ENCODE data around the gene ZCCHC7. TPM values are rescaled to one million over a fixed set of nuclear protein-coding genes. Genes with fewer than 3 reads are reported as not detected.

The ZCCHC7 gene
- total and polyA plus RNA-seq, 2 of the 8 experiments (the other 6 are each of a cell fraction or from before 2014, with no cell fraction given), result 12.2 to 27.5 TPM

DNA sequence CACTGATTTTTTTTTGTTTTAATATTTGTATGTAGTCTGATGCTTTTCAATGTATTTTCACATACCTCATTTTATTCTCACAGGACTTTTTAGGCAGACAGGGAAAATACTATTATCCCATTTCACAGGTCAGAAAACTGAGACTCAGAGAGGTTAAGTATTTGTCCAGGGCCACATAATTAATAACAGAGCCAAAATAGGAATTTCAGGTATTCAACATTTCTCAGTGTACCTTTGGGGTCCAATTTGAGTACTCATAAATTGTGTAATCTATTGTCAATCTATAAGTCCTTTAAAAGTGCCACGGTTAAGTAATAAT is 181.4 kb downstream of the ZCCHC7 start:
- Histone ChIP-seq H2BK12ac (ENCODE audit: low read depth, low read length) (no peak overlapping the region), H3K23me2 (ENCODE audit: low read depth, low read length) (no peaks in the 10 kb centered on the region), H3K36me3 (ENCODE audit: control insufficient read depth in 2 of 4, insufficient read depth in 4 of 4, low read length in 3 of 4) (no peaks in the 10 kb centered on the region), H3K14ac (ENCODE audit: insufficient read length) (no peak overlapping the region), H2BK20ac (ENCODE audit: low read length) (no peak overlapping the region), H2AFZ (ENCODE audit: low read length) (no peak overlapping the region), H3K4me2 (ENCODE audit: insufficient read depth in 1 of 2, low read depth in 2 of 2, low read length in 2 of 2) (no peak overlapping the region), H3K79me1 (ENCODE audit: low read depth, low read length) (no peaks in the 10 kb centered on the region; the same call in 1 of the 2 replicates), H3K27ac (ENCODE audit: low read depth, low read length) (no peak overlapping the region), H3K4me3 (ENCODE audit: extremely low read depth in 1 of 4, insufficient read depth in 2 of 4, low read depth in 3 of 4, low read length in 4 of 4) (no peak overlapping the region), H4K8ac (ENCODE audit: extremely low read depth, insufficient read depth, low read length) (no peak overlapping the region), H3K23ac (ENCODE audit: insufficient read length) (no peak overlapping the region), H3K9me3 (ENCODE audit: insufficient read depth in 2 of 2, low read depth in 1 of 2, low read length in 1 of 2) (no peaks in the 10 kb centered on the region), H3K56ac (replicated peaks; ENCODE audit: insufficient read length, low read depth, low read length) (no peak overlapping the region), H3K27me3 (replicated peaks in 1 of 4; ENCODE audit: control insufficient read depth in 3 of 4, extremely low read depth in 1 of 4, insufficient read depth in 3 of 4, low read length in 3 of 4) (no peaks in the 10 kb centered on the region), H3K79me2 (ENCODE audit: control insufficient read depth in 1 of 2, insufficient read depth in 2 of 2, low read length in 2 of 2) (no peaks in the 10 kb centered on the region), H2AK5ac (ENCODE audit: low read depth, low read length) (no peak overlapping the region), H2BK5ac (ENCODE audit: low read depth, low read length) (no peak overlapping the region), H4K91ac (replicated peaks; ENCODE audit: insufficient read length, low read length) (no peak overlapping the region), H2BK15ac (ENCODE audit: low read length) (no peak overlapping the region), H2BK120ac (replicated peaks; ENCODE audit: low read depth, low read length) (no peak overlapping the region), H3K4ac (replicated peaks; ENCODE audit: insufficient read length, low read depth, low read length) (no peak overlapping the region), H3K18ac (ENCODE audit: extremely low read depth, low read length) (no peak overlapping the region), H4K20me1 (replicated peaks in 1 of 2; ENCODE audit: control insufficient read depth in 1 of 2, insufficient read depth in 2 of 2, low read length in 2 of 2) (peaks cover 0 to 3% of the 10 kb centered on the region in 2 experiments), H3K4me1 (replicated peaks in 1 of 4; ENCODE audit: control insufficient read depth in 3 of 4, insufficient read depth in 4 of 4, low read length in 3 of 4) (peaks cover 0 to 3% (median 1%) of the 10 kb centered on the region in 4 experiments; a peak in 1 of 7 replicates), H3K9ac (replicated peaks in 1 of 4; ENCODE audit: extremely low read depth in 1 of 4, low read depth in 3 of 4, low read length in 3 of 4) (no peak overlapping the region), H4K5ac (ENCODE audit: insufficient read length, low read depth, low read length) (no peak overlapping the region)
- no peak for DNase-seq (ENCODE audit: low read depth in 1 of 2, low spot score in 2 of 2)
- FAIRE-seq, result no peak
- POLR2A ChIA-PET (ENCODE audit: partially characterized antibody), result no interaction called here
- 100% methylated on average over 1 of the region's 1 CpG; no CpG with 5 or more reads in 1 of the 2 experiments for WGBS, 2 experiments (ENCODE audit: extremely low coverage in 1 of 2, insufficient coverage in 1 of 2, insufficient read length in 1 of 2, insufficient replicate concordance in 2 of 2, low coverage in 1 of 2, low lambda C conversion rate in 2 of 2, missing lambda C conversion rate in 1 of 2)
- TF ChIP-seq RAD21 (IDR thresholded peaks at IDR 0.05 in 1 of 2, conservative IDR thresholded peaks at IDR 0.05 in 1 of 2; ENCODE audit: low read depth in 2 of 2, low read length in 2 of 2), result no peak
- TF ChIP-seq FOSL1 (IDR thresholded peaks at IDR 0.05; ENCODE audit: insufficient read depth, low read depth, low read length), result no peak
- TF ChIP-seq CBX8 (IDR thresholded peaks at IDR 0.05; ENCODE audit: borderline replicate concordance, low read depth, low read length), result no peak
- TF ChIP-seq CBX5 (IDR thresholded peaks at IDR 0.05; ENCODE audit: low read depth, low read length), result no peak
- no peak for TF ChIP-seq JUND (IDR thresholded peaks at IDR 0.05; ENCODE audit: low read length)
- TF ChIP-seq MAFK (IDR thresholded peaks at IDR 0.05; ENCODE audit: low read depth, low read length), result no peak
- TF ChIP-seq TBP (IDR thresholded peaks at IDR 0.05; ENCODE audit: low read depth, low read length), result no peak
- no peak for TF ChIP-seq ZNF274 (IDR thresholded peaks at IDR 0.05; ENCODE audit: borderline replicate concordance, extremely low read depth, low read length)
- no peak for TF ChIP-seq RFX5 (IDR thresholded peaks at IDR 0.05; ENCODE audit: borderline replicate concordance, low read depth, low read length)
- no peak for TF ChIP-seq HDAC6 (IDR thresholded peaks at IDR 0.05; ENCODE audit: low read depth, low read length)
- CTCF ChIA-PET (ENCODE audit: partially characterized antibody), result interaction anchor here (1.3 to 1.5 kb wide), 2 partner anchors 14 to 88 kb away, joined by 3 to 4 read pairs; no protein-coding TSS in a partner anchor
